HL-60 (cell line): ENCODE data around the gene TRPM2.

Experiments used
- DNase-seq, 2 experiments: peaks; one replicate each; pipeline ENCODE4 v3.0.0-alpha.2; 2010 to 2020; ENCODE audit warnings: low read depth in 1 of 2, low spot score in 1 of 2
- H3K27ac ChIP-seq: fragments of 250-450 bp; sonication (Bioruptor Pico); replicated peaks from 2 replicates; pipeline ENCODE4 v1.5.1; 2020; ENCODE audit warnings: mild to moderate bottlenecking, moderate library complexity
- H3K27me3 ChIP-seq: fragments of 250-450 bp; sonication (Bioruptor Pico); 2 replicates; pipeline ENCODE4 v1.5.1; 2021; ENCODE audit warnings: mild to moderate bottlenecking, moderate library complexity; ENCODE audit not compliant: insufficient read depth, poor library complexity, severe bottlenecking
- H3K4me3 ChIP-seq: replicated peaks from 2 replicates; pipeline ENCODE4 v1.5.1; 2011; ENCODE audit warnings: mild to moderate bottlenecking, control low read depth, low read length; ENCODE audit not compliant: insufficient read depth
- CTCF ChIP-seq: IDR thresholded peaks from one replicate; pipeline ENCODE4 v1.5.1; 2011; ENCODE audit warnings: low read length, control low read depth, inconsistent platforms; ENCODE audit not compliant: insufficient read depth
- GABPA ChIP-seq: IDR thresholded peaks from 2 replicates; pipeline ENCODE4 v1.6.1; 2012; ENCODE audit warnings: low read depth
- POLR2AphosphoS5 ChIP-seq: IDR thresholded peaks from 2 replicates; pipeline ENCODE4 v1.6.1; 2012; ENCODE audit warnings: low read depth
- REST ChIP-seq: IDR thresholded peaks from 2 replicates; pipeline ENCODE4 v1.6.1; 2012; ENCODE audit warnings: low read depth; ENCODE audit not compliant: insufficient replicate concordance
- SPI1 ChIP-seq: IDR thresholded peaks from 2 replicates; pipeline ENCODE4 v1.6.1; 2012; ENCODE audit warnings: low read depth, mild to moderate bottlenecking, borderline replicate concordance

The TRPM2 gene

DNA sequence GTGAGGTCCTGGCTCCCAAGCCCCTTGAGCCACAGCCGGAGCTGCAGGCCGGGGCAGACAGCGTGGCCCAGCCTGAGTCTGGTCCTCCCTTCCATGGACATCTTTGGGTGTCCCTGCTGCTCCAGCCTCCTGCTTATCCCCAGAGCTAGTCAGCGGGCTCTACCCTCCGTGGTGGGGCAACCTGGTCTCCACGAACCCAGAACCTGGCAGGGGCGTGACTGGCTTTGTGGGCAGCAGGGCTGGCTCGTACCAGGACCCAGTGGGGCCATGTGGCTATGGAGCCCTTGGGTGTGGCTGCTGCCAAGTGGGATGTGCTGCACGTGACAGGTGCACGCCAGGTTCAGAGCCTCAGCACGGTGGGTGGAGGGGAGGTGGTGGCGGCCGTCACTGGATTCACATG, 32.6 kb upstream of the TRPM2 start:
- H3K27me3 ChIP-seq = no peaks in the 10 kb centered on the region
- TF ChIP-seq GABPA (no peak), REST (no peak), POLR2AphosphoS5 (no peak; the same call in 1 of the 2 replicates)
- no peak overlapping the region for H3K27ac ChIP-seq

DNA sequence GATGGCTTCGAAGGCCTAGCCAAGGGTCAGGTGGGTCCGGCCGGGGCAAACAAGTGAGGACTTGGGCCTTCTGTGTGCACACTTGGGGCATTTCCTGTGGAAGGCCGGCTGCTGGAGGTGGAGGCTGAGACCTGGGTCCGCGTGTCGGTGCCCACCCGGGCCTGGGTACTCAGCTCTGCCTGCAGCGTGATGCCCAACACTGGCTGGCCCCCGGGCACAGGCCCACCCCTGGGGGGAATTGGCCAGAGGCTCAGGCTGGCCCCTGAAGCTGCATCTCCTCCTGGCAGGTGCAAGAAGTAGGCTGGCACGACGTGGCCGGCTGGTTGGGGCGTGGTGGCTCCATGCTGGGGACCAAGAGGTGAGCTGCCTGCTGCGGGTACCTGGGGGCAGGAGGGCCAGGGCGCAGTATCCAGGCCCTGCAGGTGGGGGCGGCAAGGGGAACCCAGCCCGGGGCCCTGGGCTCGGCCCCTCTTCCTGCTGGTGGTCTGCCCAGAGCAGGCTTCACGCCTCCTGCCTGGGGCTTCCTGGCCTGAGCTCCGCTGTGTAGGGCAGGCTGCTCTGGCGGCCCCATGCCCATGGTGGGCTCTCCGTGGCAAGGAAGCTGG, 31.5 kb upstream of the TRPM2 start:
- TF ChIP-seq GABPA = no peak
- TF ChIP-seq REST = no peak
- TF ChIP-seq CTCF = no peak
- no peak for TF ChIP-seq SPI1
- no peak for TF ChIP-seq POLR2AphosphoS5
- Histone ChIP-seq H3K27ac (no peak overlapping the region), H3K27me3 (no peaks in the 10 kb centered on the region), H3K4me3 (no peak overlapping the region)
- no peak for DNase-seq

More for the DNA sequence above, 32.6 kb upstream of the TRPM2 start:
- DNase-seq = no peak
- no peak overlapping the region for H3K4me3 ChIP-seq

GRCh38 chr21:44322621-44323325, 30.6 kb upstream of the TRPM2 start:
- TF ChIP-seq GABPA = no peak
- TF ChIP-seq CTCF = no peak
- TF ChIP-seq REST = no peak
- TF ChIP-seq POLR2AphosphoS5 = no peak
- TF ChIP-seq SPI1 = no peak
- Histone ChIP-seq H3K27me3 (no peaks in the 10 kb centered on the region), H3K27ac (no peak overlapping the region), H3K4me3 (no peak overlapping the region)
- DNase-seq = no peak
